ENCODE results near the gene NAXE. TPM values are rescaled to one million over a fixed set of nuclear protein-coding genes. Genes with fewer than 3 reads are reported as not detected.
"Not testable (repeated sequence)": the region's sequence is repeated elsewhere in the genome, so short reads cannot be mapped to it uniquely, and the experiment has no call there.

NAXE gene
- total RNA-seq, 1 donor from 2014 or later = 95.1 TPM

GRCh38 chr1:156593661-156593989 is 2.0 kb downstream of the NAXE start:
- DNase-seq = no peak

DNA sequence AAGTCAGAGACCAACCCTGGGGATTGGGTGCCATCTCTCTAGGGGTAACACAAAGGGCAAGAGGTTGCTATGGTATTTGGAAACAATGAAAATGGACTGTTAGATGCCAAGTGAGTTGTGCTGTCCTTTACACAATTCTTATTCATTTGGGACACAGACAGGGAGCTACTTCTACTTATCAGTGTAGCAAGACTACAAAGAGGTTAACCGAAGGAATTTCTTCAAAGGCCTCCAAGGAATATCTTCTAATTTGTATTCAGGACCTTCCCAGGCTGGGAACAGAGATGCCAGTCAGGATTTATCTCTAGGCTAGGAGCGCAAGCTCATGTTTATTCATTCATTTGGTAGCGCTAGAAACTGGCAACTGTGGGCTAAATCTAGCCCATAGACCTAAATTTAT is 2.6 kb downstream of the NAXE start:
- no peak for DNase-seq

GRCh38 chr1:156595016-156595415 is 3.4 kb downstream of the NAXE start:
- no peak for DNase-seq

DNA sequence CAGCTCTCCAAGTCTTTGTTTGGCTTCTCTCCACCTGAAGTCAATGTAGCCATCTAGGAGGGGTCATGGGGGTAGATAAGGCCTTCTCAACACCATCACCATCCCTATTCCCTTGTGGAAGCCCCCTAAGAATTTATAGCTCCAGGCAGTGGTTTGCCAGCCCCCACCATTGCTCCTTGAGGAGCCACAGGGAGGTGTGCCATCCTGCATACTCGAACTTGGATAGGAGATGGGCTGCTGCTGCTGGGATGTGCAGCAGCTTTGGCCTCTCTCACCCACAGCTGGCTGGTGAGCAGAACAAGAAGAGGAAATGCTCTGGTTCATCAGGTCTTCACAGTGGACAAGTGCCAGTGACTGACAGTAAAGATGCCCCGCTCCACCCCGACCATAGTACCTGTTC is 4.8 kb downstream of the NAXE start:
- DNase-seq = no peak

GRCh38 chr1:156598125-156598524 is 6.5 kb downstream of the NAXE start:
- DNase-seq = no peak

- no peak for DNase-seq
Observed at GRCh38 chr1:156598731-156599432, 7.3 kb downstream of the NAXE start.

- DNase-seq = peak; percentile 38
Observed at GRCh38 chr1:156599811-156600210, 8.2 kb downstream of the NAXE start.

DNA sequence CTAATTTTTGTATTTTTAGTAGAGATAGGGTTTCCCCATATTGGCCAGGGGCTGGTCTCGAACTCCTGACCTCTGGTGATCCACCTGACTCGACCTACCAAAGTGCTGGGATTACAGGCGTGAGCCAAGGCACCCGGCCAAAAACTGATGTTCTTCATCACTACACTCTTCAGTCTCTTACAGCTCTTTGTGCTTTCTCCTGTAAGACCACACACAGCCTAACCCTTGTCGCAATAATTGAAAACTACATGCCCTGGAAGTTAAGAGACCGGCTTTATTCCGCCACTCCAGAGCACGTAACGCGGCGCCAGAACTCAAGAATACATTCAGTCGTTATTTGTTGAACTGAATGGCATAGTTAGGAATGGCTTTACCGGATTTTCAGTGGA is 9.2 kb downstream of the NAXE start:
- no peak for DNase-seq

DNA sequence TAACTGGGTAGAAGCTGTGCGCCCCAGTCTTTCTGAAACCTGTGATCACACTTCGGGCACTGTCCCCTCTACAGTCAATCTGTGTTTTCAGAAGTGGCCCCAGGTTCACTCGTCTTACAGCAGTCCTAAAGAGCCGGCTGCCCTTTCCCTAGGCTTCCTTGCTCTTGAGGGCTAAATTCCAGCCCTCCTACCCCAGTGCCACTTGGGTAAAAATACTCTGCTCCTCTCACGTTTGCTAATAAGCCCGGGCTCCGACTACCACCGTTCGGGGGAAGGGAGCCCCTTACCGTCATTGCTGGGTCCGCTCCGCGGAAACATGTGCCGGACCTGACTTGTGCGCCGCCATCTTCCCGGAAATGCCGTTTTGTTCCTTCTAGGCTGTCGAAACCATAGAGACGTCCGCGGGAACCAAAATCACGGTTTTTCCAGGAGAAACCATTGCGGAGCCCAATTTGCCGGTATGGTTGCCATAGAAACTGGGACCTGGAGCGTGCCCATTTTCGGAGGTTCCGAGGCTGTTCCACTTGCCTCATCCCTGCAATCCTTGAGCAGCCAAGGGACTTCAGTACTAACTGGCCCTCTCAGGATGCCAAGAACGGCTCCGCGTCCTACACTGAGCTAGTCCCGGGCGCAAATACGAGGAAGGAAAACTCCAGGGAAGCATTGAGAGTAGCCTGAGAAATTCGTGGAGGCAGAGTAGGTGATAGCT is 9.7 kb downstream of the NAXE start, which contains the start of gene GPATCH4:
TSS of gene GPATCH4 (minus strand) at position 358 of the 709 bp plus-strand sequence.
- DNase-seq = peak; percentile 92

GRCh38 chr1:156601892-156602291 is 10.3 kb downstream of the NAXE start:
- DNase-seq = no peak

DNA sequence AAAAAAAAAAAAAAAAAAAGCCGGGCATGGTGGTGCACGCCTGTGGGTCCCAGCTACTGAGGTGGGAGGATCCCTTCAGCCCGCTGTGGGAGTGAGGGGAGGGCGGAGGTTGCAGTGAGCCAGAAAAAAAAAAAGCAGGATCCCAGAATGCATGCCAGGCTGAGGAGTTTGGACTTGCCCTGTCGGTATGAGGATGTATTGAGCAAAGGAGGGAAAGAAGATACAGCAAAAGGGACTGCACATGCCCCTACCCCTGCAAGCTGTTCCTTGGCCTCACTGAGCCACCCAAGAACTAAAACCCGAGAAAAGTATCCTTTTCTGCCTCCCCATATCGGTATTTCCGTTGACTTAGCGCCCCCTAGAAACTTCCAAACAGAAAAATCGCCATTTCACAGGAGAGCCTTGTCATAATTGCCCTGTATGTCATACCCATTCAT is 11.0 kb downstream of the NAXE start:
- peak; percentile 55 for DNase-seq

DNA sequence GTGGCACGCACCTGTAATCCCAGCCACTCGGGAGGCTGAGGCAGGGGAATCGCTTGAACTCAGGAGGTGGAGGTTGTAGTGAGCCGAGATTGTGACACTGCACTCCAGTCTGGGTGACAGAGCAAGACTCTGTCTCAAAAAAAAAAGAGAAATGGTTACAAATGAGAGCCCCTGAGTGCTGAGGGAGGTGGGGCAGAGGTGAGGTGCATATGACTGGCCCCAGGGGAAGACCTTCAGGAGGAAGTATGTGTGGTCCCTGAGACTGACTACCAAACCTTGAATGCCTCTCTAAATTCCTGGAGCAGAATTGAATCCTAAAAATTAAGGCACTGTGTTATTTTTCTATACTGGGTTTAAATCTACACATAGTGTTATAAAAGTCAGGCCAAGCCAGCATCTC is 15.8 kb downstream of the NAXE start:
- DNase-seq = not testable (repeated sequence)

DNA sequence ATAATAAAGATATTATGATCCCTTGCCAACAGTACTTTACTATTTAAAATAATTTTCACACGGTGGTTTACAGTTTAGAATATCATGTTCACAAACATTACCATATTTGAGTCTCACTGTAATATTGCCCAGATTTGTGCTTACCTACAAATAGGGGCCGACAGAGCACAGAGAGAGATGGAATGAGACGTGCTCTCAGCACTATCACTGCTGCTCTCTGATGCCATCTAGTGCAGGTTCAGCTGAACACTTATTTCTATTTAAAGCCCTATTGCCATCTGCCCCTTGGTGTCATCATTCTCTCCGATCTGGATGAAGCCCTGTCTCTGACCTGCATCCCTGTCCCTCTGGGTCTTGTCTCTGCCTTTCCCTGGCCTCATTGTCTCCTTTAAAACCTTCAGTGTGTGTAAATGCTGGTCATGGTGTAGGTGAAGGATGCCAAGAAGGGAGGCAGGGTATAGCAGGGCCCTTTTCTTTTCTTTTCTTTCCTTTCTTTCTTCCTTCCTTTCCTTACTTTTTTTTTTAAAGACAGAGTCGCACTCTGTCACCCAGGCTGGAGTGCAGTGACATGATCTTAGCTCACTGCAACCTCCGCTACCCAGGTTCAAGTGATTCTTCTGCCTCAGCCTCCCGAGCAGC is 16.6 kb downstream of the NAXE start:
- peak; percentile 87 for DNase-seq

- peak; percentile 62 for DNase-seq
Observed at GRCh38 chr1:156608981-156609380, 17.4 kb downstream of the NAXE start.

DNA sequence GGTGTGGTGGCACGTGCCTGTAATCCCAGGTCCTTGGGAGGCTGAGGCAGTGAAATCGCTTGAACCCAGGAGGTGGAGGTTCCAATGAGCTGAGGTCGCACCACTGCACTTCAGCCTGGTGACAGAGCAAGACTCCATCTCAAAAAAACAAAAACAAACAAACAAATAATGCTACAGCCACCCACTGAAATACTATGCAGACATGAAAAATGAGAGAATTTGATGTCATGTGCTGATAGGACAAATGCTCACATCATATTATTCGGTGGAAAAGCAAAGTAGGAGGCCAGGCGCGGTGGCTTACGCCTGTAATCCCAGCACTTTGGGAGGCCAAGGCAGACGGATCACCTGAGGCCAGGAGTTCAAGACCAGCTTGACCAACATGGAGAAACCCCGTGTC is 18.5 kb downstream of the NAXE start:
- DNase-seq = not testable (repeated sequence)

- no peak for DNase-seq
Observed at GRCh38 chr1:156612666-156613065, 21.1 kb downstream of the NAXE start.

- no peak for DNase-seq
Observed at GRCh38 chr1:156615946-156616345, 24.4 kb downstream of the NAXE start.

- DNase-seq = peak; percentile 65
Observed at GRCh38 chr1:156616463-156616862, 24.9 kb downstream of the NAXE start.

GRCh38 chr1:156618853-156619581 is 27.4 kb downstream of the NAXE start, which contains the start of gene HAPLN2:
HAPLN2 (plus strand) TSS chr1:156619415; CDS start chr1:156623491, 4,076 bp downstream.
- peak; percentile 59 for DNase-seq

GRCh38 chr1:156619582-156619955 is 28.0 kb downstream of the NAXE start:
- no peak for DNase-seq

DNA sequence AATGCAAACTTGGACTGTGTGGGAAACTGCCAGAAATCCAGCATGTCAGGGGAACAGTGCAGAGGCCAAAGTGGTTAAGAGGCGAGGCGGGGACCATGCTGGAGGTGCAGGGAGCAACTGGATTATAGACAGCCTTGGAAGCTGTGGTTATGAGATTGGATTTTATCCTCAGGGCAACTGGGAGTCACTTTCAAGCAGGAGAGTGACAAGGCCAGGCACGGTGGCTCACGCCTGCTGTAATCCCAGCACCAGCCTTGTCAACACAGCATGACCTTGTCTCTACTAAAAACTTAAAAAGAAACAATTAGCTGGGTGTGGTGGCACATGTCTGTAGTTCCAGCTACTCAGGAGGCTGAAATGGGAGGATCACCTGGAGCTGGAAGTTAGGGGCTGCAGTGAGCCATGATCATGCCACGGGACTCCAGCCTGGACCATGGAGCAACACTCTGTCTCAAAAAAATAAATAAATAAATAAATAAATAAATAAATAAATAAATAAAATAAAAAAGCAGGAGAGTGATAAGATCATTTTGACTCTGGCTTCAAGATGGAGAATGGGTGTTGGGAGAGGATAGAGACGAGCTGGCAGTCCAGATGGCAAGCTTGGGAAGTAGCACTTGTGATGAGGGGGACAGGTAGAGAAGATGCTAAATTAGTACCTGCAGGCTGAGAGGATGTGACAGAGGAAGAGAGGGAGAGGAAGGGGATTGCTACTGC is 31.2 kb downstream of the NAXE start:
- DNase-seq = no peak

Data from dermis blood vessel endothelial cell (primary cell).